Fibroblast of pulmonary artery (primary cell): ENCODE data around the gene MED22.

Experiments used
- DNase-seq: peaks from one replicate; pipeline ENCODE4 v3.0.0-alpha.2; 2010; ENCODE audit warnings: low read depth
- H3K4me3 ChIP-seq: replicated peaks from 2 replicates; pipeline ENCODE4 v1.5.1; 2011; ENCODE audit warnings: low read depth, mild to moderate bottlenecking, control low read depth, low read length, moderate library complexity
- CTCF ChIP-seq: IDR thresholded peaks from 2 replicates; pipeline ENCODE4 v1.5.1; 2011; ENCODE audit warnings: mild to moderate bottlenecking, control low read depth, low read length, inconsistent platforms; ENCODE audit errors: missing control alignments

MED22 gene

GRCh38 chr9:133375724-133376654 is 28.1 kb upstream of the MED22 start, which contains the start of the genes STKLD1 and SURF4:
STKLD1 (plus strand) TSS chr9:133376366; CDS start chr9:133376474, 108 bp downstream.
SURF4 (minus strand) TSS chr9:133376060; CDS start chr9:133375969, 91 bp downstream.
- DNase-seq: peak; percentile 97
- TF ChIP-seq CTCF: no peak
- peak within 1 kb of the TSS; percentile 90 for H3K4me3 ChIP-seq

GRCh38 chr9:133375116-133375723 is 27.3 kb upstream of the MED22 start:
- no peak for TF ChIP-seq CTCF
- DNase-seq: peak; percentile 44
- peak overlapping the region; percentile 90 for H3K4me3 ChIP-seq

- DNase-seq: peak; percentile 55
- no peak for TF ChIP-seq CTCF
- H3K4me3 ChIP-seq: peak overlapping the region; percentile 90
These were observed 26.7 kb upstream of the MED22 start for GRCh38 chr9:133374612-133375115.

- no peak for DNase-seq
- no peak for TF ChIP-seq CTCF
- no peak overlapping the region for H3K4me3 ChIP-seq
These were observed 24.2 kb upstream of the MED22 start for GRCh38 chr9:133372144-133372543.

GRCh38 chr9:133371261-133371711 is 23.4 kb upstream of the MED22 start:
- no peak for DNase-seq
- no peak overlapping the region for H3K4me3 ChIP-seq
- no peak for TF ChIP-seq CTCF

GRCh38 chr9:133370685-133371084 is 22.8 kb upstream of the MED22 start:
- no peak for DNase-seq
- H3K4me3 ChIP-seq: no peak overlapping the region
- TF ChIP-seq CTCF: no peak
